Activated naive CD4-positive, alpha-beta T cell treated with anti-CD3 and anti-CD28 coated beads, Interleukin-2, amount 10 ng/mL, durations not matched to agents 7 days and 5 days (primary cell): ENCODE data around the gene ADAM11.
A peak's percentile ranks its signal among the peaks of the same experiment; 100 is the strongest.

ENCODE experiments used
- CTCF ChIA-PET: fragments of 350-600 bp; sonication (Branson Sonifier 250); formaldehyde crosslinking; loops from one replicate; lab custom pipeline; 2021; ENCODE audit warnings: antibody characterized with exemption; lab: Charles Lee
- DNase-seq: peaks from one replicate; pipeline ENCODE4 v3.0.0-alpha.2; 2020
- H3K27ac Mint-ChIP-seq: one replicate; pipeline ENCODE4 v1.8.0; 2021; ENCODE audit warnings: mild to moderate bottlenecking, moderate library complexity, mixed read lengths
- H3K27me3 Mint-ChIP-seq: one replicate; pipeline ENCODE4 v1.8.0; 2021; ENCODE audit warnings: mild to moderate bottlenecking, mixed read lengths
- H3K36me3 Mint-ChIP-seq: one replicate; pipeline ENCODE4 v1.8.0; 2021; ENCODE audit warnings: mixed read lengths
- H3K4me1 Mint-ChIP-seq: one replicate; pipeline ENCODE4 v1.8.0; 2021; ENCODE audit warnings: mixed read lengths
- H3K4me3 Mint-ChIP-seq: one replicate; pipeline ENCODE4 v1.8.0; 2021; ENCODE audit warnings: mild to moderate bottlenecking, moderate library complexity, mixed read lengths
- H3K9me3 Mint-ChIP-seq: one replicate; pipeline ENCODE4 v1.8.0; 2021; ENCODE audit warnings: mixed read lengths

Gene ADAM11

DNA sequence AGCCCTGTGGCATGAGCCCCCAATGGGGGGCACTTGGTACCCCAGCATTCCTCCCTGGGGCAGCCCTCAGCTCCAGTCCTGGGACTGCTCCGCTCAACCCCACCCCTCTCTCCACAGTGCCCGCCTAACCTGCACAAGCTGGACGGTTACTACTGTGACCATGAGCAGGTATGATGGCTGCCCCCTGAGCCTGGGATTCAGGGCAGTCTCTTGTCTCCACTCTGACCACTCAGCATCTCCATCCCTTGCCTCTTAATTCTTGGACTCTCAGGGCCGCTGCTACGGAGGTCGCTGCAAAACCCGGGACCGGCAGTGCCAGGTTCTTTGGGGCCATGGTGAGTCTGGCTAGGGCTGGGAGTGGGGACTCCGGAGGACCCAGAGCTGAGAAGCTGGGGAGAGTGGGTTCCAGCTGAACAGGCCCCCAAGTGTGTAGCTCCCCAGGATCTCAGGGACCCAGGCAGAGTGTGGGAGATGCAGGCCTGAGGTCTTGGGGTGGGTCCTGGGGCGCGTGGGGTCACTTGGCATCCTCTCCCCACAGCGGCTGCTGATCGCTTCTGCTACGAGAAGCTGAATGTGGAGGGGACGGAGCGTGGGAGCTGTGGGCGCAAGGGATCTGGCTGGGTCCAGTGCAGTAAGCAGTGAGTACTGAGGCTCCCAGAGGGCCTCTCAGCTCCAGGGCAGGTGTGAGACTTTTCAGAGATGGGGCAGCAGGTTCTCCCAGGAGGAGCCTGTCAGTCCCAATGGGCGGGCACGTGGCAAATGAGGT is 18.0 kb downstream of the ADAM11 start:
- H3K4me1 Mint-ChIP-seq = peaks cover 17% of the 10 kb centered on the region
- no peaks in the 10 kb centered on the region for H3K9me3 Mint-ChIP-seq
- H3K4me3 Mint-ChIP-seq = peak overlapping the region; percentile 31
- CTCF ChIA-PET = interaction anchor here (1.0 to 12.7 kb wide), 7 partner anchors 80 to 421 kb away, joined by 3 to 215 read pairs (median 4); partner anchors contain the start of gene ACBD4
- no peaks in the 10 kb centered on the region for H3K36me3 Mint-ChIP-seq
- no peak overlapping the region for H3K27ac Mint-ChIP-seq
- peaks cover 65% of the 10 kb centered on the region for H3K27me3 Mint-ChIP-seq
- DNase-seq = no peak

DNA sequence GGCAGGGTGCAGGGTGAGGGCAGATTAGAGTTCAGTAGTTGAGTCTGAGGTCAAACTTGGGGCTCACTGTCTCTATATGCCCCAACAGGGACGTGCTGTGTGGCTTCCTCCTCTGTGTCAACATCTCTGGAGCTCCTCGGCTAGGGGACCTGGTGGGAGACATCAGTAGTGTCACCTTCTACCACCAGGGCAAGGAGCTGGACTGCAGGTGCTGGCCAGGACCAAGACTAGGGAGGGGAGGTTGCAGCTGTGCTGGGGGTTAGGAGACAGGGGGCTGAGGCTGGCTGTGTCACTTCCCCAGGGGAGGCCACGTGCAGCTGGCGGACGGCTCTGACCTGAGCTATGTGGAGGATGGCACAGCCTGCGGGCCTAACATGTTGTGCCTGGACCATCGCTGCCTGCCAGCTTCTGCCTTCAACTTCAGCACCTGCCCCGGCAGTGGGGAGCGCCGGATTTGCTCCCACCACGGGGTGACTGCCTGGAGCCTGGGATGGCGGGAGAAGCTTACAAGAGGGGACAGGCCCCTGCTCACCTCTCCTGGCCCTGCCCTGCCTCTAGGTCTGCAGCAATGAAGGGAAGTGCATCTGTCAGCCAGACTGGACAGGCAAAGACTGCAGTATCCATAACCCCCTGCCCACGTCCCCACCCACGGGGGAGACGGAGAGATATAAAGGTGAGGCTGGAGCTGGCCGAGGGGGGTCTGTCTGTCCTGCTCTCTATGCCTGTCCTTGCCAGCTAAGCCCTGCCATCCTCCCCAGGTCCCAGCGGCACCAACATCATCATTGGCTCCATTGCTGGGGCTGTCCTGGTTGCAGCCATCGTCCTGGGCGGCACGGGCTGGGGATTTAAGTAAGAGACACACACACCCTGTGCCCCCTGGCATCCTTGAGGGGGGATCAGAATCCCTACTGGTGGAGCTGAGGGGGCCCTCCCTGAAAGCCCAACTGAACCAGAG is 18.9 kb downstream of the ADAM11 start:
- H3K4me3 Mint-ChIP-seq = no peak overlapping the region
- peaks cover 17% of the 10 kb centered on the region for H3K4me1 Mint-ChIP-seq
- CTCF ChIA-PET = interaction anchor here (0.8 to 12.7 kb wide), 14 partner anchors 13 to 358 kb away, joined by 3 to 215 read pairs (median 4); partner anchors contain the start of genes ACBD4 and EFTUD2
- no peaks in the 10 kb centered on the region for H3K9me3 Mint-ChIP-seq
- no peak for DNase-seq
- H3K27me3 Mint-ChIP-seq = peaks cover 67% of the 10 kb centered on the region
- H3K36me3 Mint-ChIP-seq = no peaks in the 10 kb centered on the region
- H3K27ac Mint-ChIP-seq = no peak overlapping the region

DNA sequence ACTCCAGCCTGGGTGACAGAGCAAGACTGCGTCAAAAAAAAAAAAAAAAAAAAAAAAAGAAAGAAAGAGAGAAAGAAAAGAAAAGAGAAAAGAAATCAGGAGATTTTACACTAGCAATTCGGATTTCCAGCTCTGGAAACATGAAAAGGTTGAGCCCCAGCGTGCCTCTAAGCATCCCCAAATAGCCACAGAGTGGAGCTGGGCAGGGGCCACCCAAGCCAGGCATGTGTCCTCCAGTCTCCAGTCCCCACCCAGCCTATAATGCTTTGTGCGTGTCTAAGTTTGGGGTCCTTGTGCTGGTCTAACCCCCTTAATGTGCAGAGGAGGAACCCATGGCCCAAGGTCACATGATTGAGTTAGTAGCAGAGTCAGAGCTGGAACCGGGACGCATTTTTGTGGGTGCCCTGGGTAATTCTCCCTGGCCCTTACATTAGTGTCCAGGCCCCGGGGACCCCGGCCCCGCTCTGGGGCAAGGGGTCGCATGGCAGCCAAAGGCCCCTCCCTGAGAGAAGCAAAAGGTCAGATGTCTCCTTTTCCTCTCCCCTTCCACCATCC is 19.9 kb downstream of the ADAM11 start:
- Mint-ChIP-seq H3K27me3 (peaks cover 67% of the 10 kb centered on the region), H3K4me1 (peaks cover 17% of the 10 kb centered on the region), H3K36me3 (no peaks in the 10 kb centered on the region), H3K27ac (no peak overlapping the region), H3K4me3 (peak overlapping the region; percentile 49), H3K9me3 (no peaks in the 10 kb centered on the region)
- no peak for DNase-seq
- CTCF ChIA-PET = interaction anchor here (0.8 to 12.7 kb wide), 20 partner anchors 14 to 356 kb away, joined by 3 to 215 read pairs (median 5); partner anchors contain the start of genes ACBD4, EFTUD2 and HIGD1B

DNA sequence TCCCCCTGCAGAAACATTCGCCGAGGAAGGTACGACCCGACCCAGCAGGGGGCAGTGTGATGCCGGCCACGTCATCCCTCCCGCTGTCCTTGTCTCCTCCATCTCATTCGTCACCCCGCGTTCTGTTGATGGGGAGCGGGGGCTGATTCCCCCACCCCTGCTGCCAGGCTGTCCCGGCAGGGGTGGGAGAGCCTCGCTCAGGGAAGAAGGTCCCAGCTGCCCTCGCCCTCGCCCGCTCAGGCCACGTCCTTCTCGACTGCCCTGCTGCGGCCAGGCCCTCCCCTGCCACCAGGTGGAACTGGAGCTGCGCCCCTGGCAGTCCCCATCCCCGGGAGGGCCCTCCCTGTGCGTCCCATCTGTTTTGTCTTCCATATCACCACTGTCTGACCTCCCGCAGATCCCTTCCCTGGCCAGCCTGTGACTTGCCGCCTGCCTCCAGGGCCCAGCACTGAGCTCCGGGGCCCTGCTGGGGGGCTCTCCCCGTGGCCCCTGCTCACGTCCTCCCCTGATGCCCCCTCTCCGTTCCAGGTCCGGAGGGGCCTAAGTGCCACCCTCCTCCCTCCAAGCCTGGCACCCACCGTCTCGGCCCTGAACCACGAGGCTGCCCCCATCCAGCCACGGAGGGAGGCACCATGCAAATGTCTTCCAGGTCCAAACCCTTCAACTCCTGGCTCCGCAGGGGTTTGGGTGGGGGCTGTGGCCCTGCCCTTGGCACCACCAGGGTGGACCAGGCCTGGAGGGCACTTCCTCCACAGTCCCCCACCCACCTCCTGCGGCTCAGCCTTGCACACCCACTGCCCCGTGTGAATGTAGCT is 20.6 kb downstream of the ADAM11 start:
- peak overlapping the region; percentile 49 for H3K4me3 Mint-ChIP-seq
- DNase-seq = peak; percentile 89
- H3K4me1 Mint-ChIP-seq = peaks cover 17% of the 10 kb centered on the region
- no peaks in the 10 kb centered on the region for H3K9me3 Mint-ChIP-seq
- CTCF ChIA-PET = interaction anchor here (0.8 to 12.7 kb wide), 20 partner anchors 15 to 356 kb away, joined by 3 to 215 read pairs (median 5); partner anchors contain the start of genes ACBD4 and HIGD1B
- H3K27me3 Mint-ChIP-seq = peaks cover 66% of the 10 kb centered on the region
- no peaks in the 10 kb centered on the region for H3K36me3 Mint-ChIP-seq
- no peak overlapping the region for H3K27ac Mint-ChIP-seq

DNA sequence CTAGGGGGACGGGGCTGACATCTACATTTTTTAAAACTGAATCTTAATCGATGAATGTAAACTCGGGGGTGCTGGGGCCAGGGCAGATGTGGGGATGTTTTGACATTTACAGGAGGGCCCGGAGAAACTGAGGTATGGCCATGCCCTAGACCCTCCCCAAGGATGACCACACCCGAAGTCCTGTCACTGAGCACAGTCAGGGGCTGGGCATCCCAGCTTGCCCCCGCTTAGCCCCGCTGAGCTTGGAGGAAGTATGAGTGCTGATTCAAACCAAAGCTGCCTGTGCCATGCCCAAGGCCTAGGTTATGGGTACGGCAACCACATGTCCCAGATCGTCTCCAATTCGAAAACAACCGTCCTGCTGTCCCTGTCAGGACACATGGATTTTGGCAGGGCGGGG is 21.4 kb downstream of the ADAM11 start:
- Mint-ChIP-seq H3K4me3 (no peak overlapping the region), H3K27me3 (peaks cover 67% of the 10 kb centered on the region), H3K4me1 (peaks cover 17% of the 10 kb centered on the region), H3K9me3 (no peaks in the 10 kb centered on the region), H3K27ac (no peak overlapping the region), H3K36me3 (no peaks in the 10 kb centered on the region)
- DNase-seq = no peak
- CTCF ChIA-PET = interaction anchor here (0.9 to 12.7 kb wide), 12 partner anchors 14 to 241 kb away, joined by 3 to 215 read pairs (median 8); partner anchors contain the start of gene HIGD1B

DNA sequence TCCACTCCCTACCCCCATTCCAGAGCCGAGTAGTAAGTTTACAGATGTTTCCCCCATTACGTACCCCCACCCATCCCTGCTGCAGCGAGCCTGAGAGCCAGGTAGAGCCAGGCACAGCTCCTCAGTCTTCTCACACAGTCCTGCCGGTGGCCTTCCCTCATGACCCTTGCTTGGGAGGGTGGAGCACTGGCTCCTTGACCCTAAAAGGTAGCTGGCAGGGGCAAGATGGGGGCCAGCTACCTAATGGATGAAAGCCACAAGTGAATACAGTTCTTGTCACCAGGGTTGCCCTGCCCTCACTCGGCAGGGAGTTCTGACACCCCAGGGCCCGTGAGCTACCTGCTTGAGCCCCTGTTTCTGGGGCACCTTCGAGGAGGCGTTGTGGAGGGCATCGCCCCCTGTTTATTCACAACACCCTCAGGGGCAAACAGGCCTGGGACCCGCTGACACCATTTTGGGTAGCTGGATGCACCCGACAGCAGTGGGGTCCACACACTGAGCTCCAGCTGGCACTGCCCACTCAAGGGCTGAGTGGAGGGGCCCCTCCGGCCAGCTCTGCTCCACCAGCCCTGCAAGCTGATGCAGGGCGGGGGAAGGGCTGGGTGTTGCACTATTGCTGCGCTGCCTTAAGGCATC is 22.2 kb downstream of the ADAM11 start:
- H3K27ac Mint-ChIP-seq = no peak overlapping the region

DNA sequence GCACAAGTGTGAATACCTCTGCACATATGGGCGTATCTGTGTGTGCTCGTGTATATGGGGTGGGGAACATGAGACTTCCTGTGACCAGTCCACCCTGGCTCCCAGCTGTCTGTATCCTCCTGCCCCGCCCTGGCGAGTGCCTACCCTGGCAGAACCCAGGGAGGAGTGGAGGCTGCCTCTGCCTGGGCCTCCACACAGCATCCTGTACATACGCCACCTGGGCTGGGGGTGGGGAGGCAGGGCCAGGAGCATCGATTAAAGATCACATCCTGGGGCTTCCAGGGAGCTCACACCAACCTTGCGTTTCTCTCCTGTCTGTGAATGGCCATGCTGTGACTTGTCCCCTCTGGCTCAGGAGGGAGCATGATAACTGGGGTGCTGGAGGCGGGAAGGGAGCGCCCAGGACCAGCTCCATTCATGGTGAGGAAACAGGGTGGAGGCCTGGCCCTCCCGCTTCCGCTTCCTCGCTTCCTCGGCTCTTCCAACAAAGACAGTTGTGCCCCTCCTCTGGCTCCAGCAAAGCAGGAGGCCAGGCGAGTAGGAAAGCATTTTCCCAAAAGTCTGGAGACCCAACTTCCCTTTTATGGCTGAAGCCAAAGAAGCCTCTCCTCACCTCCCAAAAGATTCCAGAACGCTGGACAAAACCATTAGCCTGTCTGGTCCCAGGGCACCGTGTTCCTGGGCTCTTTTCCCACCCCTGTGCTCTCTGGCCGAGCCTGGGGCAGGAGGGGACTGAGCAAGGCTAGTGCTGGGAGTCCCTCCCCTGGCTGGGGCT is 22.9 kb downstream of the ADAM11 start:
- CTCF ChIA-PET = interaction anchor here (12.7 kb wide), 1 partner anchor 83 kb away, joined by 215 read pairs; no protein-coding TSS in a partner anchor

More for the DNA sequence above, 22.2 kb downstream of the ADAM11 start:
- no peak for DNase-seq
- Mint-ChIP-seq H3K4me3 (no peak overlapping the region), H3K36me3 (no peaks in the 10 kb centered on the region), H3K27me3 (peaks cover 62% of the 10 kb centered on the region), H3K4me1 (peaks cover 14% of the 10 kb centered on the region), H3K9me3 (no peaks in the 10 kb centered on the region)
- CTCF ChIA-PET = interaction anchor here (2.3 to 12.7 kb wide), 2 partner anchors 27 to 84 kb away, joined by 10 to 215 read pairs; no protein-coding TSS in a partner anchor

DNA sequence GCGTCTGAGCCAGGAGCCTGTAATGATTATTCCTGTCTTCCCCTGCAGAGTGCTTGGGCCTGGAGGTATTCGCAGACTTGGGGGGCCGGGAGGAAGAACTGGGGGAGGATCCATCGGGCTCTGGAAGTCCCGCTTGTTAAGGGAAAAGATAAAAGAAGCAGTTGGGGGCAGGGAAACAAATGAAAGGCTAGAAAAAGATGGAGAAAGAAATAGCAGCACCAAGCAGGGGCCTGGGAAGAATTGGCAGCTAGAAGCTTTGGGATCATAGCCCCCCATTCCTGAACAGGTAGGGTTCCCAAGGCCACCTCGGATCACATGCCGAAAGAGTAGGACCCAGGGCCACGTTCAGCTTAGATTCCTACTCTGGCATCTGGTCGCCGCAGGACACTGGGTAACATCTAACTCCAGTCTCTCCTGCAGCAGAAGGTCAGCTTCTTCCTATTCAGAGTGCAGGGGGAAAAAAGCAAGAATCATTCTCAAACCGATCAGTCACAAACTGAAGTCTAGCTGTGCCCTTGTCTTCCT is 23.6 kb downstream of the ADAM11 start:
- DNase-seq = no peak
- Mint-ChIP-seq H3K4me1 (peaks cover 9% of the 10 kb centered on the region), H3K27me3 (peaks cover 60% of the 10 kb centered on the region), H3K27ac (no peak overlapping the region), H3K9me3 (no peaks in the 10 kb centered on the region), H3K36me3 (no peaks in the 10 kb centered on the region), H3K4me3 (no peak overlapping the region)
- CTCF ChIA-PET = interaction anchor here (0.6 to 12.7 kb wide), 2 partner anchors 82 to 1124 kb away, joined by 3 to 215 read pairs; no protein-coding TSS in a partner anchor

More for the DNA sequence above, 22.9 kb downstream of the ADAM11 start:
- no peaks in the 10 kb centered on the region for H3K9me3 Mint-ChIP-seq
- H3K4me3 Mint-ChIP-seq = no peak overlapping the region
- peaks cover 9% of the 10 kb centered on the region for H3K4me1 Mint-ChIP-seq
- no peaks in the 10 kb centered on the region for H3K36me3 Mint-ChIP-seq
- H3K27ac Mint-ChIP-seq = no peak overlapping the region
- H3K27me3 Mint-ChIP-seq = peaks cover 60% of the 10 kb centered on the region
- DNase-seq = no peak

DNA sequence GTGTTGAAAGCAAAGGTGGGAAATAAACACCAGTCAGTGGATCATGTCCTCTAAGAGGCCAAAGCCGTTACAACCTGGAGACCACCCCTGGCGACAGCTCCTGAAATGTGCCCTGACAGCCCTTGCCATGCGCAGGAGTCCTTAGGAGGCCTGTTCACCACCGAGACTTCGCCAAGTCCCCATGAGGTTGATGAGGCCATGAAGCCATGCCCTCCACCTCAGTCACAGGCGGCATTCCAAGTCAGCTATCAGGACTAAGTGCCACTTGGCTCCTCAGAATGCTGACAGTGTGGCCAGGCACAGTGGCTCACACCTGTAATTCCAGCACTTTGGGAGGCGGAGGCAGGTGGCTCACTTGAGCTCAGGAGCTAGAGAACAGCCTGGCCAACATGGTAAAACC is 27.1 kb downstream of the ADAM11 start:
- Mint-ChIP-seq H3K4me1 (no peaks in the 10 kb centered on the region), H3K27me3 (peaks cover 45% of the 10 kb centered on the region), H3K4me3 (no peak overlapping the region), H3K9me3 (no peaks in the 10 kb centered on the region), H3K36me3 (no peaks in the 10 kb centered on the region), H3K27ac (no peak overlapping the region)
- no peak for DNase-seq
- CTCF ChIA-PET = interaction anchor here (0.6 kb wide), 1 partner anchor 66 kb away, joined by 3 read pairs; no protein-coding TSS in a partner anchor

DNA sequence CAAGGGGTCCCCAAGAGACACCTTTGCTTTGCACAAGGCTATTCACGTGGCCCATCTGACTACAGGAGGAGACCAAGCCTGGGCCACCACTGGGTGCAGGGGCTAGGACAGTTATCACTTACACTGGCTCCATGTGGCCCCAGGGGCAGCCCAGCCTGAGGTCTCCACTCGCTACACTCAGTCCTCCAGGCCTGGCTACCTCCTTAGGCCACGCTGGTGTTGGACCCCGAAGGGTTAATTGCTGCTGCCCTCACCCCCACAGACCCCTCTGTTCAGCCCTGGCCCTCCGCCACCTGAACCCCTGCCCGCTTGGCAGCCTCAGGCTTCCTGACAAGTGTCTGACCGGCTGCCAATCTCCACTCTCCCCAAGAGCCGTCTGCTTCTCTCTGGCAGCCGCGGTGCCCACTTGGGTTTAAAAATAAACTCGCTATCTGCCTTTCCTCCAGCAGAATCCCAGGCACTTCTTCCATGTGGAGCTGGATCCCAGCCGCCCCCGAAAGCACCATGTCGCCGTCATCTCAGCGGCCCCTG is 27.8 kb downstream of the ADAM11 start:
- Mint-ChIP-seq H3K27ac (no peak overlapping the region), H3K27me3 (peaks cover 44% of the 10 kb centered on the region), H3K9me3 (no peaks in the 10 kb centered on the region), H3K4me3 (no peak overlapping the region), H3K36me3 (no peaks in the 10 kb centered on the region), H3K4me1 (no peaks in the 10 kb centered on the region)
- no peak for DNase-seq
- CTCF ChIA-PET = no interaction called here

DNA sequence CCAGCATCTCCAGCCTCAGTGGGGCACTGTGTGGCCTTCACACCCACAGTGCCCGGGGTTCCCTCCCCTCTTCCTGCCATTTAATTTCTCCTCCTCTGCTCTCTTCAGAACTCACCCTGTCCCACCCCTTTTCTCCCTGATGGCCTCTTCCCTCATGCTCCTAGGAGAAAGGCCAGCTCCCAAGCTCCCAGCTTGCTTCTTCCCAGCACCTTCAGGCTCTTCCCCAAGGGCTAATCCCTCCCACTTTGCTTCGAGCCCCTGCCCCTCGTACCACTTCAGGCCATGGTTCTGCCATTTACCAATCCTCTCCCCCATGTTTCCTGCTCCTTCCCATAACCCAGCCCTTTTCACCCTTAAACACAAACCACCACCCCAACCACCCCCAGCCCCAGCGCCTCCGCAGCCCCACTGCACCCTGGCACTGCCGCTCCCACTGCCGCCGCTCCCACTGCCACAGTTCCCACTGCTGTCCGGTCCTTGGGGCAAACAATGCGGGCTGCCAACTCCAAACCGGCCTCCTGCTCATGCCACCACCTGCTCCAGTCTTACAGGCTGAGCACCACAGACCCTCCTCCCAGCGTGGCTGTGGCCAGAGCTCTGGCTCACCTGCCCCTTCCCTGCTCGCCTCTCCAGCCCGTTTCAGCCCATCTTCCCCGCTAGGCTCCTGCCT is 28.6 kb downstream of the ADAM11 start:
- Mint-ChIP-seq H3K4me3 (no peak overlapping the region), H3K36me3 (no peaks in the 10 kb centered on the region), H3K27ac (no peak overlapping the region), H3K9me3 (no peaks in the 10 kb centered on the region), H3K27me3 (peaks cover 36% of the 10 kb centered on the region), H3K4me1 (no peaks in the 10 kb centered on the region)
- CTCF ChIA-PET = no interaction called here
- DNase-seq = no peak
